Left ventricle myocardium superior (tissue), 1 donor: ENCODE measurements around the gene GRID1. TPM values are rescaled to one million over a fixed set of nuclear protein-coding genes. Genes with fewer than 3 reads are reported as not detected.
"Not testable (repeated sequence)": the region's sequence is repeated elsewhere in the genome, so short reads cannot be mapped to it uniquely, and the experiment has no call there.

Experiments used
- ATAC-seq: fragments of 200-7000 bp; cut with Tn5 transposase; one replicate; pipeline ENCODE4 v1.9.1; 2020; ENCODE audit warnings: mild to moderate bottlenecking, moderate library complexity
- DNase-seq: peaks from one replicate; pipeline ENCODE4 v3.0.0-alpha.2; 2020
- intact Hi-C: fragments of 100-400 bp; cut with micrococcal nuclease; formaldehyde crosslinking; loops from one replicate; pipeline ENCODE4 v1.11.0; 2022
- total RNA-seq: library from RNA; stranded (reverse); fragmentation: NEBNext Ultra II Directional; extraction: Animal tissue kit (Norgen Biotek cat#: 25700); gene quantifications from one replicate; pipeline ENCODE4 v1.2.1, GENCODE V29; 2021
- donor health status: DM: no; HTN: yes; CAD: no; lungs with severe emphysema.

The GRID1 gene
- total RNA-seq, 1 donor from 2014 or later: 2.4 TPM

DNA sequence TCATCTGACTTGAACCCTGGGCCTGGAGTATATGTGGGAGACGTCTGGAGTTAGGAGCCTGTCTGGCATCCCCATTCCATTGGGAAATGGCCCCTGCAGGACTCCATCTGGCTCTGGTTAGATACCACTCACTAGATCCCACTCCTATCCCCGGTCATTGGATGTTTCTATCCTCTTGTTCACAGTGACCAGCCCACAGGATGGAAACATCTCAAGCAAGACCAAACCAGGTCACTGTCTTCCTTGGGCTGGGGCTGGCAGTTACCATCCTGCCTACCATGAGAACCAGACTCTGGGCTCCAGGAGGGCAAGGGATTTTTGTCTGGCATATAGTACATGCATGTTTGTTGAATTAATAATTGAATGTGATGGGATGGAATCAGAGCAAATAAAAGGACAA lies 415.7 kb downstream of the GRID1 start:
- no peak for ATAC-seq

DNA sequence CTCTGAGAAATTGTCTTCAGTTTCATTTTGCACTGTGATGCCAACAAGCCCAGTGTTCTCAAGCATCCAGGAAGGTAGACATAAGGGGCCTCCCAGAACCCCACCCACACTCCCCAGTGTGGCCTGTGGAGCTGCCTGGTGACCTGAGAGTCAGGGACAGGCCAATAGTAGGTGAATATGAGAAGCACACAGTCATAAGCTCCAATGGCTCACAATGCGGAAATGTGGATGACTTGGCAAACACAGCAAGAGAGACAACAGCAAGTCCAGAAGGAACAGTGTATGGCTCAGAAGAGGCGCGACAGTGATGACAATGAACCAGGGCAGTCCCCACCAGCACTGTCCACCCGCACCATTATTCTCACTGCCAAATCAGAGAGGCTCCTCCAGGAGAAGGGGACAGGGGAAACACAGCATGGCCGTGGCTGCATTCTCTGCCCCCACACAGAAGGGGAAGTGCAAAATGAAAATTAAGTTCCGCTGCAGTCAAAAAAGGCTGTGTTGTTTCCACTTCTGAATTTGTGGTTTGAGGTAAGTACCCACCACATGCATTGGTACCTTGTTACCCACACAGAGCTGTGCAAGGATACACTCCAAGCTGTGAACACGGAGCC lies 419.8 kb downstream of the GRID1 start:
- no peak for ATAC-seq
- DNase-seq: no peak
- intact Hi-C loops: no loop called here

More for the DNA sequence above, 415.7 kb downstream of the GRID1 start:
- intact Hi-C loops: no loop called here
- no peak for DNase-seq

DNA sequence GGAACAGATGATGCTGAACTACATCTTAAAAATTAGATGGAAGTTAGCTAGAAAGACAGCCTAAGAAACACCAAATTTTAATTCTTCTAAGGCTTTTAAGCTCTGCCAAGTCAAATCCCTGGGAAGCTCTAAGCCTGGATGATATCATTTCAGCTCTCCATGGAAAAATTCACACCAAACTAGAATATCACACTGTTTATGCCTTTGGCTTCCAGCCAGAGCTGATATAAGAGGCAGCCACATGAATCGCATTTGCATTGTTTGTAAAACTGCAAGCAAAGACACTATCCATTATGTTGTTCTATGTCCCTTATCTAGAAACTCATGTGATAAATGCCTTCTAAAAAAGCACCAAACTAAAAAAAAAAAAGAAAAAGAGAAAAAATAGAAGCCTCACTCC lies 430.4 kb downstream of the GRID1 start:
- ATAC-seq (no peak), DNase-seq (no peak)
- intact Hi-C loops: no loop called here

DNA sequence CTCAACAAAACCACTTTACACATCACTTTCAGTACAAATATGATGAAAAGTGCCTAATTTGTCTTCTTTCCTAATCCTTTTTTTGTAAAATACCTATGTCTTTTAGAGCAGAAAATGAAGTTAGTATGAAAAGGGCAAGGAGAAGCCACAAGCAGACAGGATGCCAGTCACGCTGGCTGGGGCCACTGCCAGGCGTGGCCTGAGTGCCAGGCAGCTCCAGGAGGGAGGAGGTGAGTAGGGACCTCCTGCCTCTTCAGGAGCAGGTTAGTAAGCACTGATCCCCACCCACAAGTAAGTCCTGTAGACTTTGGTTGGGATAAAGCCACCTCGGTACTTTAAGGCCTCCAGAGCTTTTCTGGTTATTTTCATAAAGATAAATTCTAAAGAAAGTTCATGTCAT lies 432.0 kb downstream of the GRID1 start:
- peak; percentile 51 for ATAC-seq
- intact Hi-C loops: no loop called here
- DNase-seq: peak; percentile 57

DNA sequence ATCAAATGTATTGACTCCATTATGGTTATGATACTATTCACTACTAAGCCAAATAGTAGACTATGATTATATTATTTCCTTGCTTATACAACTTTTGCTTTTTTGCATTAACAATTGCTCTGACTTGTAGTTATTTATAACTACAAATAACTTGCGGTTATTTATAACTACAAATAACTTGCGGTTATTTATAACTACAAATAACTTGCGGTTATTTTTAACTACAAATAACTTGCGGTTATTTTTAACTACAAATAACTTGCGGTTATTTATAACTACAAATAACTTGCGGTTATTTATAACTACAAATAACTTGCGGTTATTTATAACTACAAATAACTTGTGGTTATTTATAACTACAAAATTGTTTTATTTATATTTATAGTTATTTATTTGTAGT lies 436.6 kb downstream of the GRID1 start:
- DNase-seq, intact Hi-C loops, ATAC-seq: not testable (repeated sequence)

DNA sequence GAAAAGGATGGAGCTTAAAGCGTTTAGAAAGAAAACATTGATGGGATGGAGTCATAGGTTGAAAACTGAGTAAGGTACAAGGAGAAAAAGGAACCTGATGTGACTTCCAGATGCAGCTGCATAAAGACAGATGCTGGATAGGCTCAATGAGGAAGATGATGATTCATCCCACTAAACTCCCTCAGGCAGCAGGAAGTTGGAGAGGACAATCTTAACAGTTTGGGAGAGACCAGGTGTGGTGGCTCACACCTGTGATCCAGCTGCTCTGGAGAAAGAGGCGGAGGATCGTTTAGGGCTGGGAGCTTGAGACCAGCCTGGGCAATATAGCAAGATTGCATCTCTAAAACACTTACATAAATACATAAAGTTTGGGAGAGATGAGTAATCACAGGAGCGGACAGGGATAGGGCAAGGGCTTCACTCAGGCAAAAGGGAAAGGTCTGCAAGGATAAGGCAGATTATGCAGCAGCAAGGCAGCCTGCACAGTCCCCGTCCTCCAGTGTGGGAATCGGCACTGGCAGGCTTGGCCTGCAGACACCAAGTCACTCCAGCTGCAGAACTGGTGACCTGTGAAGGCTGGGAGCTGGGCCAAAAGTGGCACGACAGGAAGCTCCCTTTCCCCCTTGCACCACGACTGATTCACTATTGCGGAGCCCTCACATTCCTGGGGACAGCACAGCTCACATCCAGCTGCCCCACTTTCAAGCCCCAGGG lies 438.5 kb downstream of the GRID1 start:
- intact Hi-C loops: no loop called here
- peak; percentile 79 for ATAC-seq
- DNase-seq: peak; percentile 62

DNA sequence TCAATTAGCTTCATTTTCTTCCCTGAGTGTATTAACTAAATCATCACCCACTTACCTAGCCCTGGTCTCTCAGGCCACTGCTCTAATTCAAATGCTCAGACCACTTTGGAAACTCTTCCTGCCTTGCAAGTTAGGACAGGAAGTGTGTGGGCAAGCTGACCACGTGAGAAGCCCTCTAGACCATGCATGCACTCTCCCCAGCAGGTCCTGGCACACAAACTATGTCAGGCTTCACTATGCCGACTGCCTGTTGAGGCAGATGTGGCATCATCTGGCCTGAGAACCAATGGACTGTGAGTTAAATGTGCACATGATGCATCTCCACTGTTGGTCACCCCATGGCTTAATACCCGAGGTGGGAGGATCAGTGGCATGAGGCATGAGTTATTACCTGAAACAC lies 439.6 kb downstream of the GRID1 start:
- DNase-seq: no peak
- intact Hi-C loops: no loop called here
- no peak for ATAC-seq

DNA sequence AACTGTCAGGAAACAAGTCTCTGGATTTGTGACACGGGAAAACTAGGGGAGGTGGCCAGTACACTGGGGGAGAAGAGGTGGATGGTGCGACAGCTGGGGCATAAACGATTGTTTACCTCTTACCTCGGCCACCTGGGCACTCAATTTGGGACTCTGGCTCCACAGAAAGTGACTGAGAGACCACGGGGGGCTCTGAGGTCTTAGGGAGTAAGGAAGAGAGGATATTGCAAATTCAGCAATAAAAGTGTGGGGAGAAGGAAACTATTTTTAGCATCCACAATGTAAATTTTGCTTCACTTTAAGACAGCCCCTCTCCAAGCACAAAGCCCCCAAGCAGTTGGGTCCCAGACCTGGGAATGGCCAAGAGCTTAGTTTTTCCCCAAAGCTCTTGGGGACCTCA lies 440.5 kb downstream of the GRID1 start:
- no peak for ATAC-seq
- DNase-seq: no peak
- intact Hi-C loops: no loop called here

DNA sequence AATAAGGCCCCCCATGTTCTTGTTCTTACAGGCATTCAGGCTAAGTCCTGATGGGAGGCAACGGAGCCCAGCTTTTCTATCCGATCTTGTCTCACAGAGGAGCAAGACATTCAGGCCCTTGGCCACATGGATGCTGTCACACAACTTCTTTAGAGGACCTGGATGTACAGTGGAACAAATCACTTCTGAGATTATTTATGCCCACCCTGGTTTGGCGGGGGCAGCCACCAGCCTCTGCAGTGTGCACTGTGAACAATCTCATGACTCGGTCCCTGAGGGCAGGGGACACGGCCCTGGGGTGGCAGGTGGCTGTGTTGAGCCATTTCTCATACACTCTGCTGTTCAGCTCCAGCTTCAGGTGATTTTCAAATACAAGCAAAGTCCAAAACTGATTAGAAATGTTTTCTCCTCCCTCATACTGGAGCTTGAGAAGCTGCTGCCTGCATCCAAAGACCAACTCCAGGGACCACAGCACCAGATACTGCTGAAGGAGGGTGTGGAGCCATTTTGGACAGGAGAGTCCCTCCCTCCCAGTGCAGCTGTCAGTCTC lies 441.3 kb downstream of the GRID1 start:
- intact Hi-C loops: no loop called here
- no peak for DNase-seq

DNA sequence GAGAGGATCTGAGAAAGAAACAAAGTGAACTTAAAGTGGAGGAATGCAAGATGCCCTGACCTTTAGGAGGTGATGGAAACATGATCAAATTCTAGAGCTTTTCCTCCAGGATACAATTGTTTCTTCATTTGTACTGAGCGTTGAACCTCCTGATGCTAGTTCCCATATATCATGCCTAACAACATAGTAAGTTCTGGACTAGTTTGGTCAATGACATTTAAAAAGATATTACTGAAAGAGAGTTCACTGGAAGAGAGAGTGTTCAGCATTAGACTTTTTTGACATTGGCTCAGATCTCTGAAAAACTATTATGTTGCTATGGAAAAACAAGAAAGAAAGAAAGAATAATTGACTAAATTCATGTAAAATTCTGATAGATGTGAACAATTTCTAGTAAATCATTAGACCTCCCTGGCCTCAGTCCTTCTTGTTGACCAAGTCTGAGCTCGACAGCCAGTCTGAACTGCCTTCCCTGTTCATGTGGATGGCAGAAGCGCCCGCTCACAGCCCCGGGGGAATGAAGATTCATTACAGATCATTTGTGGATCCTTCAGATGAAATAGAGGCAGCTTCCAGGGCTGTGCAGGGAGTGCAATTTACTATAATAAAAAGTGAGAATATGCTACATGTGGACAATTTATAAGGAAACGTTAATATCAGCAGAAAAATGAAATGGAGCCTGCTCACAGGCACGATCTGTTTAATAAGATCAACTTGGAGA lies 442.1 kb downstream of the GRID1 start:
- no peak for DNase-seq
- ATAC-seq: no peak
- intact Hi-C loops: no loop called here

More for the DNA sequence above, 441.3 kb downstream of the GRID1 start:
- ATAC-seq: no peak

DNA sequence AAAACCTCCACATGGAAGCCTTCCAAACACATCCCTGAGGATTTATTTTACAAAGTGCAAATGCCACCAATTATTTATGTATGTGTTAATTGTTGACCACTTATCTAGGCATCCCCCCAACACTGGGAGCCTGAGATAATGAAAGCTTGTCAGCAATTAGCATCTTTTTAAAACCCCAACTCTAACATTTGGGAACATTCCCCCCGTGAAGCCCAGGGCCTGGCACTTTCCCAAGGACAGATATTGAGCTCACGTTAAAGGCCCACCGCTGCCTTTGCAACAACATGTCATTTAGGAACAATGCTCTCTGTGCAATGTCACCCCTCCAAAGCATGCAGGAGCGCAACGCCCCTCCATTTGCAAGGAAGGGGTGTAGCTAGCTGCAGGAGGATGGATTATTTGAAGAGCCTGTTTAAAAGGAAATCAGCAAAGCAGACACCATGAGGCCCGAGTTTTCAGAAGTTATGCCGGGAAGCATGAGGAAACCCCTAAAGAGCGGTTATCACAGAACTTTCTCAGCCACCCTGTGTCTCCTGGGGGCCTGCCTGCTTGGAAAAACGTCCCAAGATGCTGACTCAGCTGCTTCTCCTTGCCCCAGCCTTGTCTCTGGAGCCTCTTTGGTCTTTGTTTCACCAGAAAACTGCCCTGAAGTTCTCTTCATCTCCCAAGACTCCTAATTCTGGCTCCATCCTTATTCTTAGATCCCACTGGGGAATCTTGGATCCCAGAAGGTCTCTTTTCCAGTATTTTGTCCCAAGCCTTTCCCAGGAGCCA lies 444.1 kb downstream of the GRID1 start:
- intact Hi-C loops: no loop called here
- no peak for ATAC-seq
- no peak for DNase-seq

DNA sequence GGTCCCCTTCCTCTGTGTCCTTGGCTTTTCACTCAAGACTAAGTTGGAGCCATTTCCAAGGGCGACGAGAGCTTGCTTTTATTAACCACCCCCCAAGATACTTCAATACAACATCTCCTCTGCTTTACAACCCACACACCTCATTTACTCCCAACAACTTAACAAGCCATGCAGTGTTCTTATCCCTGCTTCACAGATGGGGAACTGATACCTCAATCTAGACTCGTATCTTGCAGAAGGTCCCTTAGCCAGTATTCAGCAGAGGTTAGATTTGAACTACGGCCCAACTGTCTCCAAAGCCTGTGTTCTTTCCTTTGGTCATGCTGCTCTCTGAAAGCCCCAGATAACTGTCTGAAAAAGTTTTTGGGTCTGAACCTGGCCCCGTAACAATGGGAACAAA lies 444.8 kb downstream of the GRID1 start:
- DNase-seq (no peak), ATAC-seq (no peak)
- intact Hi-C loops: no loop called here

DNA sequence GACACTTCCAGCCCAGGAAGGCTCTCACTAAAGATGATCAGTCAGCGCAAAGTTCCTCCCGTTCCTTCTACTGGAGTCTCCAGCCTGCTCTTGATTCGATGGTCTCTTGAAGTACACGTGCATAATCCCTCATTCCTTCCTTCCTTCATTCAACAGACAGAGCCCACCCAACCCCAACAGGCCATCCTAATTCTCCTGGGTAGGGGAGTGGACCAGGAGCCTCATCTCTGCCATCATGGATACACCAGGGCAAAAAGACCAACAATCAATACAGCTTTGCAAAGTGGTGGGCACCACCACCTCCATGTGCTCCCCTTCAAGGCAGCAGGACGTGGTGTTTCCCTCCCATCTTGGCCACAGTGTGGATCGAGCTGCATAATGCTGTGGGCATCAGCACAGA lies 446.3 kb downstream of the GRID1 start:
- ATAC-seq (no peak), DNase-seq (no peak)
- intact Hi-C loops: no loop called here

DNA sequence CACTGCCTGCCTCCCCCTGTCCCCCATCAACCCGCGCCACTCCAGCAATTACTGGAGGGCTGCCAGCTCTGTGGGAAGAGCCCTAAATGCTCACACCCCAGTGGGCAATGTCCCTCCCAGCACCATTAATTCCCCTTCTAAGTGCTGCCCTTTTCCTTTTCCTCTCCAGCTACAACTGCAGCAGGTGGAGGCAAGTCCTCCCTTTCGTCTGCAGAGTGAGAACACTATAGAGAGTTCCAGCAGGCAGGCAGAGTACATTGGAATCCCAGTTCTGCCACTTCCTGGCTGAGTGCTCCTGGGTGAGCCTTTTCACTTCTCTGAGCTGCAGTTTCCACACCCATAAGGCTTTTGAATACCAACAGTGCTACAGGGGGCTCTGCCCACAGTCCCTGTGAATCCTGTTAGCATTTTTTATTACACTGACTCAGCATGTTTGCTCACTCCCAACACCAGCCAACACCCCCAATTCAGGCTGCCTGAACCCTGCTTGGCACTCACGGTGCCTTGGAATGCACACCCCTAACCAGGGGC lies 447.0 kb downstream of the GRID1 start:
- no peak for ATAC-seq
- DNase-seq: no peak
- intact Hi-C loops: no loop called here

DNA sequence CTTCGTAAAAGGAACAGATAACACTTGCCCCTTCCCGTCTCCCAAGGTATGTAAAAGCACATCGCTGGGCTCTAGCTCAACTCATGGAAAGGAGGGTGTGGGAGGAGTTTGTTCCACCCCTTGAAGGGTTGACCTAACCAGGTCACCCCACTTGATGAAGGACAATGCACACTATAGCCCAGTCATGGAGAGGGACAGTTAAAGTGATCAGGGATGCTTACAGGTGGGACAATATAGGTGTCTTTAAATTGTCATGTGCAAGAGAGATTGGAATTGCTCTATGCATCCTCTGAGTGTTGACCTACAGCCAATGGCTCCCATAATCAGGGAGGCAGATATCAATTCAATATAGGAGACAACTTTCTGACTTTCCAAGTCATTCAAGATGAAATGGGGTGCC lies 448.2 kb downstream of the GRID1 start:
- DNase-seq (no peak), ATAC-seq (no peak)
- intact Hi-C loops: no loop called here

DNA sequence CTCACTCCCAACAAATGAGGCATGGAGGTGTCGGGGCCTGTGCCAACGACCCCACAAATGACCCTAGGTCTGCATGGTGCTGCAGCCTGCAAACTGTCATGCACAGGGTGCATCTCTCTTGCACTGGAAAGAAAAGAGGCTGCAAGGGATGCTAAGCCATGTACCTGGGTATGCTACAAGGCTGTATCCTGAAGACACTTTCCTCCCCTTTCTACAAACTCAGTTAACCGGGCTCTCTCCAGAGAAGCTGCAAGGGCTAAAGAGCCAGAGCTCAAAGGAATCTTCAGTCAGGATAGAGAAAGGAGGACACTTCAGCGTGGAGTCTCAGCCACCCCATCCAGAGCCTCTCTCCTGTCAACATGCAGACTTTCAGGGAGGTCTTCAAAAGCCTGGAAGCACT lies 449.0 kb downstream of the GRID1 start:
- no peak for DNase-seq
- intact Hi-C loops: no loop called here
- ATAC-seq: no peak

DNA sequence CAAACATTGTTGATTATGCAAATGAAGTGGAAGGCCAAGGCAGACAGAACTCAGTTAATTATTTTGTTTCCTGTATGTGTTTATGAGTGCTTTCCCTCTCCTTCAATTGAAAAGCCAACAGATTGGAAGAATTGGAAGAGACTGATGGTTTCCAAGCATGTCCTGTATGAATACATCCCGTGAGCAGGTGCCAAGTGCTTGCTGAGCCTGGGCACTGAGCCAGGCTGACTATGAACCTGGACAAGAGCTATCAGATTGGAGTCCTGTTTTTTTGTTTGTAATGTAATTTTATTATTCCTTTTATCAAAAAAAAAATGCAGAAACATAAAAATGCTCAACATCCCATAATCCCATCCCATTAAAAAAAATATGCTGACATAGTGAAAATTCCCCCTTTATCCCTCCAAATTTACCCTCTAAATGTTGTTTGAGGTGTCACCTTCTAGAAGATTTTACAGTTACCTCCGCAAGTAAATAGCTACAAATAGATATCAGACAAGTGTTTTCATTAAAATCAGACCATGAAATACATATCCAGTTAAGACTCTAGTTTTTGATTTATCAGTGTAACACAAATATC lies 449.5 kb downstream of the GRID1 start:
- peak; percentile 39 for DNase-seq
- no peak for ATAC-seq
- intact Hi-C loops: no loop called here

DNA sequence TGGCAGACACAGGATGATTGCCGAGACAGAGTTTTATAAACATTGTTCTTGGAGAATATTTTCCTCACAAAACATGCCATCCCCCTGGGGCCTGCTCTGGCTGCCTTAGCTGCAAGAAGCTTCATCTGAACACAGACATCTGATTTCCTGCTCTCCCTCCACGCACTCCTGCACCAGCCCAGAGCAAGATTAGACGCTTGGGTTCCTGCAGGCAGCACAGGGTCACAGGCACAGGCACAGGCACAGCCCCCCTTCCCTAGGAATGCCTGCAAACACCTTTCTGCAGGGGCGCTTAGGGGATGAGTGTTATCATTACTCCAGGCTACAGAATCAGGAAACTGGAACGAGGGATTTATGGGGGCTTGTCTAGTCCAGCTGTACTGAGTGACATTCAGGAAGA lies 450.3 kb downstream of the GRID1 start:
- ATAC-seq: no peak
- intact Hi-C loops: no loop called here

DNA sequence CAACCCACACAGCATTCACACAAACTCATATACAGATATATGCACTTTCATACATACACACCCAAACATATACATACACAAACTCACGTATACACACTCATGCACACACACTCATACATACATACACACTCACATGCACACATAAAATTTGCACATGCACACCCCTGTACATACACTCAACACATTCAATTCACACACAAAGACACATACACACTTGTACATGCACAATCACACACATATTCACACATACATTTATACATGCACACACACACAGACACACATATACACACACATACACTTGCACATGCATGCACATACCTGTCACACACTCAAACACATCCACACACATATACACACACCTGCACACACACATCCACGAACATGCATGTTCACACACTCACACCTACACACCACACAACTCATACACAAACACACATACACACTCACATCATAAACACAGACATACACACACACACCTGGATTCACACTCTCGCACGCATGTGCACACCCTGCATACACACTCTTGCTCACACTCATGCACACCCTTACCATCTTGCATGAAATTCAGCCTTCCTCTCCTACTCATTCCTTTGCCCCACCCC lies 451.2 kb downstream of the GRID1 start:
- DNase-seq (no peak), ATAC-seq (no peak)
- intact Hi-C loops: no loop called here

More for the DNA sequence above, 450.3 kb downstream of the GRID1 start:
- no peak for DNase-seq
